ENCODE data around the gene LYL1. TPM values are rescaled to one million over a fixed set of nuclear protein-coding genes. Genes with fewer than 3 reads are reported as not detected.

LYL1 gene
- total and polyA plus RNA-seq, 2 of the 13 experiments (the other 11 are each of a cell fraction or from before 2014, with no cell fraction given), result 0.75 to 0.92 TPM

GRCh38 chr19:13070425-13071140, 32.1 kb downstream of the LYL1 start:
- POLR2A ChIA-PET, result interaction anchor here (0.6 to 1.3 kb wide), 2 partner anchors 16 to 97 kb away, joined by 3 read pairs; no protein-coding TSS in a partner anchor
- TF ChIP-seq TARDBP (CRISPR knock-in tag; IDR thresholded peaks at IDR 0.05), result no peak
- no peak for TF ChIP-seq ZNF281 (CRISPR knock-in tag; IDR thresholded peaks at IDR 0.05; ENCODE audit: borderline replicate concordance)
- TF ChIP-seq MAX (IDR thresholded peaks at IDR 0.05), result no peak
- no peak for TF ChIP-seq ZNF570 (CRISPR knock-in tag; IDR thresholded peaks at IDR 0.05; ENCODE audit: borderline replicate concordance)
- no peak for TF ChIP-seq ZNF256 (CRISPR knock-in tag; conservative IDR thresholded peaks at IDR 0.05)
- no peak for TF ChIP-seq ZNF704 (CRISPR knock-in tag; IDR thresholded peaks at IDR 0.05; ENCODE audit: borderline replicate concordance)
- no peak for TF ChIP-seq KLF13 (CRISPR knock-in tag; IDR thresholded peaks at IDR 0.05)
- no peak for TF ChIP-seq ZNF264 (CRISPR knock-in tag; IDR thresholded peaks at IDR 0.05)
- no peak for TF ChIP-seq CHD2 (IDR thresholded peaks at IDR 0.05; ENCODE audit: low read depth, low read length)
- no peak for TF ChIP-seq PATZ1 (CRISPR knock-in tag; IDR thresholded peaks at IDR 0.05)
- no peak for TF ChIP-seq LRRFIP1 (CRISPR knock-in tag; conservative IDR thresholded peaks at IDR 0.05)
- FAIRE-seq (no peak), DNase-seq (ENCODE audit: low spot score) (no peak), ATAC-seq (no peak)
- 97% methylated on average over 25 of the region's 32 CpGs for WGBS (ENCODE audit: low lambda C conversion rate)
- peaks cover 3% of the 10 kb centered on the region for H3K79me2 ChIP-seq (ENCODE audit: insufficient read depth, low read length)
- no peaks in the 10 kb centered on the region for H3K27me3 ChIP-seq (ENCODE audit: control insufficient read depth in 1 of 2, insufficient read depth in 2 of 2, low read length in 2 of 2)
- CTCF ChIA-PET (ENCODE audit: low intra/inter-chr PET ratio, low total read pairs), result no interaction called here
- no peak overlapping the region for H3K4me2 ChIP-seq (ENCODE audit: low read depth, low read length)
- no peak overlapping the region for H3K27ac ChIP-seq (ENCODE audit: extremely low read length, insufficient read depth, low read length)
- in situ Hi-C loops (cut with HindIII; ENCODE audit: extremely low pct_ligation_motif_present, low pct_unique_long_range_greater_than_20kb) (no loop called here), intact Hi-C loops (cut with micrococcal nuclease; ENCODE audit: unreplicated experiment) (no loop called here)
- H4K20me1 ChIP-seq (ENCODE audit: insufficient read depth, low read length), result no peaks in the 10 kb centered on the region
- H3K9ac ChIP-seq (ENCODE audit: insufficient read depth, low read depth, low read length), result no peak overlapping the region
- H3K36me3 ChIP-seq (replicated peaks in 1 of 2; ENCODE audit: control insufficient read depth in 1 of 2, insufficient read depth in 2 of 2, low read length in 2 of 2), result peaks cover 10 to 29% of the 10 kb centered on the region in 2 experiments; a peak in 4 of 5 replicates
- no peak overlapping the region for H2AFZ ChIP-seq (ENCODE audit: low read length)
- no peak overlapping the region for H3K4me3 ChIP-seq (replicated peaks in 1 of 3; ENCODE audit: insufficient read depth in 1 of 3, low read depth in 2 of 3, low read length in 3 of 3)
- BruUV-seq (replicated peaks), result no TSS peak
- no peaks in the 10 kb centered on the region for H3K9me3 ChIP-seq (ENCODE audit: low read length)
- H3K4me1 ChIP-seq (ENCODE audit: insufficient read depth, low read length), result peaks cover 26% of the 10 kb centered on the region
